Nephron (organoid): ENCODE data around the gene IFRD2.

Experiments
- H3K27ac Mint-ChIP-seq, 3 experiments: 2 replicates each; pipeline ENCODE4 v1.8.0; 2020; ENCODE audit warnings: mixed read lengths in 3 of 3, mild to moderate bottlenecking in 2 of 3, moderate library complexity in 1 of 3
- H3K27me3 Mint-ChIP-seq: 2 replicates; pipeline ENCODE4 v1.8.0; 2021; ENCODE audit warnings: low read depth, mild to moderate bottlenecking, moderate library complexity, mixed read lengths
- H3K36me3 Mint-ChIP-seq: 2 replicates; pipeline ENCODE4 v1.8.0; 2020; ENCODE audit warnings: low read depth, mixed read lengths
- H3K4me1 Mint-ChIP-seq: 2 replicates; pipeline ENCODE4 v1.8.0; 2020; ENCODE audit warnings: mixed read lengths
- H3K4me3 Mint-ChIP-seq, 3 experiments: 2 replicates each; pipeline ENCODE4 v1.8.0; 2020; ENCODE audit warnings: mild to moderate bottlenecking in 3 of 3, mixed read lengths in 3 of 3, moderate library complexity in 2 of 3
- H3K9me3 Mint-ChIP-seq: 2 replicates; pipeline ENCODE4 v1.8.0; 2020; ENCODE audit warnings: mixed read lengths
- CTCF ChIP-seq, 3 experiments: fragments of 200-600 bp; sonication (generic); IDR thresholded peaks; one replicate each; pipeline ENCODE4 v1.5.0; 2021; ENCODE audit warnings: antibody characterized with exemption in 3 of 3; ENCODE audit not compliant: unreplicated experiment in 3 of 3

Gene IFRD2

GRCh38 chr3:50243543-50243895 is 48.7 kb downstream of the IFRD2 start:
- no peak overlapping the region for H3K4me3 Mint-ChIP-seq
- H3K9me3 Mint-ChIP-seq = no peaks in the 10 kb centered on the region
- H3K36me3 Mint-ChIP-seq = peaks cover 3% of the 10 kb centered on the region
- peaks cover 54% of the 10 kb centered on the region for H3K4me1 Mint-ChIP-seq
- no peak for TF ChIP-seq CTCF (IDR thresholded peaks at IDR 0.05; ENCODE audit: unreplicated experiment in 3 of 3)
- peak overlapping the region; percentile 42 to 69 (median 66) for H3K27ac Mint-ChIP-seq
- no peaks in the 10 kb centered on the region for H3K27me3 Mint-ChIP-seq

GRCh38 chr3:50242851-50243542 is 49.2 kb downstream of the IFRD2 start:
- no peak for TF ChIP-seq CTCF (IDR thresholded peaks at IDR 0.05; ENCODE audit: unreplicated experiment in 3 of 3)
- Mint-ChIP-seq H3K9me3 (no peaks in the 10 kb centered on the region), H3K36me3 (peaks cover 3% of the 10 kb centered on the region), H3K27me3 (no peaks in the 10 kb centered on the region), H3K27ac (peak overlapping the region; percentile 88 to 95 (median 91)), H3K4me1 (peaks cover 56% of the 10 kb centered on the region), H3K4me3 (peak overlapping the region in 1 of 3 experiments; percentile 30)

- Mint-ChIP-seq H3K36me3 (peaks cover 3% of the 10 kb centered on the region), H3K4me3 (peak overlapping the region in 1 of 3 experiments; percentile 30), H3K4me1 (peaks cover 60% of the 10 kb centered on the region), H3K27me3 (no peaks in the 10 kb centered on the region), H3K27ac (peak overlapping the region; percentile 88 to 95 (median 91)), H3K9me3 (no peaks in the 10 kb centered on the region)
- no peak for TF ChIP-seq CTCF (IDR thresholded peaks at IDR 0.05; ENCODE audit: unreplicated experiment in 3 of 3)
Measured at GRCh38 chr3:50242381-50242770, 49.9 kb downstream of the IFRD2 start.

GRCh38 chr3:50241713-50242380 is 50.4 kb downstream of the IFRD2 start:
- H3K9me3 Mint-ChIP-seq = no peaks in the 10 kb centered on the region
- H3K36me3 Mint-ChIP-seq = peaks cover 3% of the 10 kb centered on the region
- no peak for TF ChIP-seq CTCF (IDR thresholded peaks at IDR 0.05; ENCODE audit: unreplicated experiment in 3 of 3)
- H3K4me3 Mint-ChIP-seq = no peak overlapping the region
- peaks cover 59% of the 10 kb centered on the region for H3K4me1 Mint-ChIP-seq
- no peaks in the 10 kb centered on the region for H3K27me3 Mint-ChIP-seq
- H3K27ac Mint-ChIP-seq = peak overlapping the region; percentile 78 to 91 (median 90)

GRCh38 chr3:50241163-50241562 is 51.1 kb downstream of the IFRD2 start:
- no peaks in the 10 kb centered on the region for H3K27me3 Mint-ChIP-seq
- peak overlapping the region; percentile 78 to 91 (median 90) for H3K27ac Mint-ChIP-seq
- H3K4me3 Mint-ChIP-seq = peak overlapping the region; percentile 15 to 72 (median 68)
- H3K36me3 Mint-ChIP-seq = peaks cover 3% of the 10 kb centered on the region
- H3K9me3 Mint-ChIP-seq = no peaks in the 10 kb centered on the region
- peaks cover 52% of the 10 kb centered on the region for H3K4me1 Mint-ChIP-seq
- TF ChIP-seq CTCF (IDR thresholded peaks at IDR 0.05; ENCODE audit: unreplicated experiment in 3 of 3) = no peak
